CD4-positive, alpha-beta T cell treated with Interleukin-10 for 1 hour (primary cell): ENCODE results near the gene DIP2A.
A peak's percentile ranks its signal among the peaks of the same experiment; 100 is the strongest.
"Not testable (repeated sequence)": the region's sequence is repeated elsewhere in the genome, so short reads cannot be mapped to it uniquely, and the experiment has no call there.

Source experiments
- DNase-seq: peaks from one replicate; pipeline ENCODE4 v3.0.0-alpha.2; 2020

Gene DIP2A

GRCh38 chr21:46448855-46449254 lies 9.8 kb upstream of the DIP2A start:
- peak; percentile 12 for DNase-seq

GRCh38 chr21:46452710-46453109 lies 6.0 kb upstream of the DIP2A start:
- DNase-seq: no peak

DNA sequence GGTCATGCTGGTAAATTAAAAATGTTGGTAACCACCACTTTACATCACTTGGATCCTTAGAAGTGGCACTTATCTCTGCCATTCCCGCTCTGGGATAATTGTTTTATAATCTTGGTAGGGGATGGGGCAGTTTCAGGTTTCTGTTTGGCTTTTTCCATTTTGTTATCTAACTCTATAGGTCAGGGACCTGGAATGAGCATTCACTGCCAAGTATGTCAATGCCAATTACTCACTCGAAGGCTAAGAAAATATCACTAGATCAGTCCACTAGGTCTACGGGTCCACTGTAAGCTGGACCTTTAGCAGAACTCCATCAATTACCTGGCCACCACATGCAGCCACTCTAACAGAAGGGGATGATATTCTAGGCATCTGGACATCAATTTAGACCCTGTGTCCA lies 4.5 kb upstream of the DIP2A start:
- no peak for DNase-seq

DNA sequence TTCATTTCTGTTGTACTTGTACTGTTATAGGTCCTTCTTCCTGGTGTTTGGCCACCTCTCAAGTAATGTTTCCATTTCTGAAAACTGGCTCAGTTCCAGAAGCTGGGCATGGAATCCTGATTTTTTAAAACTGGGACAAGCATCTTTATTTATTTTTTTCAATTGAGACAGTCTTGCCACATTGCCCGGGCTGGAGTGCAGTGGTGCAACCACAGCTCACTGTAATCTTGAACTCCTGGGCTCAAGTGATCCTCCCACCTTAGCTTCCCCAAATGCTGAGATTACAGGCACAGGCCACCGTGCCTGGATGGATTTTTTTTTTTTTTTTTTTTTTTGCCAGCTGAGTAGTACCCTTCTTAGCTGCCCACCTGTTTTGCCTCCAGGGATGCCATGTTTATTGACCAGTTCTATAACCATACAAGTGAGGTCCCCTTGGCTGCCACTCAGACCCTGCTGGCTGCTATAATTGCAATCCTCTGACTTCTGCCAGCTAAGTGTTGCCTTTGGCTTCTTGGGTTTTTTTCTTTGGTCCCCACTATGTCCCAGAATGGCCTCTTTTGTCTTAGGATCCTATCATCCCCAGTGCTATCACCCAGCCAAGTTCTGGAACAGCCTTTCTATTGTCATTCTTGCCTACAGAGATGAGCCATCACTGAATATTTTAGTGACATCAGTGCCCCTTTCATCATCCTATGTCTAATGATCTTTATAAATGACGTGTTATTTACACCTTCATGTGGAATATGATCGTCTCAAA lies 3.9 kb upstream of the DIP2A start:
- DNase-seq: no peak

DNA sequence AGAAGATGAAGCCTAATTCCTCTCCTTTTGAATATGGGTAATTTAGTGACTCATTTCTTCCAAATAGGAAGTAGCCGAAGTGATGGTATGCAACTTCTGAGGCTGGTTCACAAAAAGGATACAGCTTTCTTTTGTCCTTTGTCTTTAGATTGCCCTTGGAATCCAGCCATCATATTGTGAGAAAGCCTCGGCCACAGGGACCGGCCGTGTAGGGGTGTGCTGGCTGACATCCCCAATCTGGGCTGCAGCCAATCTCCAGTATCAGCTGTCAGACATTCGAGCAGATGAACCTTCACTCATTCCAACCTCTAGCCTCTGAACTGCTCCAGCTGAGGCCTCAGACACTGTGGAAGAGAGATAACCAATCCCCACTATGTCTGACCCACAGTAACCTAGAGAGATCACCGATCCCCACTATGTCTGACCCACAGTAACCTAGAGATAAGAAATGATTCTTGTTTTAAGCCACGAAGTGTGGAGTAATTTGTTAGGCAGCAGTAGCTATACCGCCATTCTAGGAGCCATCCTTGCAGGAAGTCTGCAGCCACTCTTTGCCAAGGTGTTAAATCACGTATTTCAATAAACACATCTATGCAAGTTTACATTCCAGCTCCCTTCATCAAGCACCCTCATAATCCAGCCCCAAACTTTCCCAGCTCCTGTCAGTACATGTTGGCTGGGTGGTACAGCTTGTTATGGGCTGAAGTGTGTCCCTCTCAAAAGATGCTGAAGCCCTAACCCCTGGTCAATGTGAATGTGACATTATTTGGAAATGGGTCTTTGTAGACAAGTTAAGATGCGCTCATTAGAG lies 2.9 kb upstream of the DIP2A start:
- DNase-seq: no peak

DNA sequence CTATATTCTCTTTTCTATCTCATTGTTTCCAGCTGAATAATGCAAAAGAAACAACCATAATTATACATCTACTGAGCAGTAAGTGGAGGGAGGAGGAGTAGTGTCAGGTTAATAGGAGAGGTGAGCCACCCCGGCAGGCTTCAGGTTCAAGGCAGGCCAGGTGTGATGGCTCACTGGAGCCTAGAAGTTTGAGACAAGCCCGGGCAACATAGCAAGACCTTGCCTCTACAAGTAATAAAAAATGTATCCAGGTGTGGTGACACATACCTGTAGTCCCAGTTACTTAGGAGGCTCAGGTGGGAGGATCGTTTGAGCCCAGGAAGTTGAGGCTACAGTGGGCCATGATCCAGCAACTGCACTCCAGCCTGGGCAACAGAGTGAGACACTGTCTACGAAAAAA lies 1.9 kb upstream of the DIP2A start:
- no peak for DNase-seq

- DNase-seq: no peak
Observed at GRCh38 chr21:46457801-46458314, 833 bp upstream of the DIP2A start.

GRCh38 chr21:46459024-46459355 lies 299 bp downstream of the DIP2A start:
- DNase-seq: no peak

DNA sequence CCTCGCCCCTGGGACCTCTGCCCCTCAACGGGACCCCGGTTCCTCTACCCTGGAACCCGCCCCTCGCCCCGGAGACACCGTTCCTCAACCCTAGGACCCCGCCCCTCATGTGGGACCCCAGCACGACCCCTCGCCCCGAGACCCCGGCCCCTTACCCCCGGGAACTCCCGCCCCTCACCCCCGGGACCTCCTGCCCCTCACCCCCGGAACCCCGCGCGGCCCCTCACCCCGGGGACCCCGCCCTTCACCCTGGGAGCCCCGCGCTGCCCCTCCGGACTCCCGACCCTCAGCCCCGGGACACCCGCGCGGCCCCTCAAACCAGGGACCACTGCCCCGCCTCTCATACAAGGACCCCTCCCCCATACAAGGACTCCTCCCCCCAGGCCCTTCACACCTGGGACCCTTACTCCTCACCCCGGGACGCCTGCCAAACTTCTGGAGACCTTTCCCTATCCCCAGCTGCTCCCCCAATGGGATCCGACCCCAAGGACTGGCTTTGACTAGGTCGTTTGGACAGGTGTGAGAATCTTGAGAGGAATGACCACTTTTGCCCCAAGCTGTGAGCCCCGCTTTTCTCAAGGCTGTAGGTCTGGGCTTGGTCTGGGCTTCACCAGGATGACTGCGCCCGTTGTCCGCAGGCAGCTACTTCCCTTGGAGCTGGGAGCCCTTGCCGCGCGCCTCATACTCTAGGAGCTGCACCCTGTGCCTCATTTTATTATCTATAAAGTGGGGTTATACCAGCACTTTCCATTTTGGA lies 843 bp downstream of the DIP2A start:
- DNase-seq: peak; percentile 11

DNA sequence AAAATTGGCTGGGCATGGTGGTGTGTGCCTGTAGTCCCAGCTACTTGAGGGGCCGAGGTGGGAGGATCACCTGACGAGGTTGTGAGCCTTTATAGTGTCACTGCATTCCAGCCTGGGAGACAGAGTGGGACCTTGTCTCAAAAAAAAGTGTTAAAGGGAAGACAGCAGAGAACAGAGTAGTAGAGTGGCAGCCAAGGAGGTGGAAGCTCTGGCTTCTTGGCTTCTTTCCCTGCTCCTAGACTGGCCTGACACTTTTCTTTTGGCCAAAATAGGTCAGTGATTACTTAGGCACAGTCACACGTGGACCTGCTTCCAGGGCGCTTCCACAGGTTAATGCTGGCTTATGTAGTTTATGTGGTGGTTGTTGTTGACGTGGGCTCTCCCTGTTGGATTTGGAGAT lies 3.2 kb downstream of the DIP2A start:
- no peak for DNase-seq

DNA sequence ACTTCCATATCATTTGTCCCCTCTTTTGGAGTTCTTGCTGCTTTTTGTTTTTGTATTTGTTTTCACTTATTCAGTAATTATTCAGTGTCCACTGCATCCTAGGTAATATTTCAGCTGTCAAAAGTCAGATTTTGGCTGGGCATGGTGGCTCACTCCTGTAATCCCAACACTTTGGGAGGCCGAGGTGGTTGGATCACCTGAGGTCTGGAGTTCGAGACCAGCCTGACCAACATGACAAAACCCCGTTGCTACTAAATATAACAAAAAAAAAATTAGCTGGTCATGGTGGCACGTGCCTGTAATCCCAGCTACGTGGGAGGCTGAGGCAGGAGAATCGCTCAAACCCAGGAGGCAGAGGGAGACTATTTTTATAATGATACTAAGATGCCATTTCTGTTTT lies 6.5 kb downstream of the DIP2A start:
- not testable (repeated sequence) for DNase-seq

GRCh38 chr21:46465651-46466050 lies 7.0 kb downstream of the DIP2A start:
- DNase-seq: no peak

GRCh38 chr21:46468108-46468774 lies 9.6 kb downstream of the DIP2A start:
- DNase-seq: no peak

GRCh38 chr21:46469275-46469674 lies 10.6 kb downstream of the DIP2A start:
- no peak for DNase-seq

DNA sequence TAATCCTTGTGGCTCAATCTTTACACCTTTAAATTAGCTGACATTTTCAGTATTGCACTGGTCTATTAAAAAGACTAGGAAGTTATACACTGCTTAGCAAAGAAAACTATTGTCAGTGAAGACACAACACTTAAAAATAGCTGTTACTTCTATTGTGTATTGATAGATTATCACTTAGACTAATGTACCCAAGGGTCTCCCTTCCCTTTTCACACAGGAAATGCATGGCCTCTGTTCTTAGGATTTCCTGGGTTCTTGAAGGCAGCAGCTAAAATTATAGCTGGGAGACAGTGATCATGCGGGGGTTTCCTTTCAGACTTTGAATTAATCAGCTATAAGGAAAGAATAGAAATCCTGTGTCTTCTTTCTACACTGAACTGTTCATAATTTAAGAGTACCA lies 12.8 kb downstream of the DIP2A start:
- DNase-seq: no peak

DNA sequence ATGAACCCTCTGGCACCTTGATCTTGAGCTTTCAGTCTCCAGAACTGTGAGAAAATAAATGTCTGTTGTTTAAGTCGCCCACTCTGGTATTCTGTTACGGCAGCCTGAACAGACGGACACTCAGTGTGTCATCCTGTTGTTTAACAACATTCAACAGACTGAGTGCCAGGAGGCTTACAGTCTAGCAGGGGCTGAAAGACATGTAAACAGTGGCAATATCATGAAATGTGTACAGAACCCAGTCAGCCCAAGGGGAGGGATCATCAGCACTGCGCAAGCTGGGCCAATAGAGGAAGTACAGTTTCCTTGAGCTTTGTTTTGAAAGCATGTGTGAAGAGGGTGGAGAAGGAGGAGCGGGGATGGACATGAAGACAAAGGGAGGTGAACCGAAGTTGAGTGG lies 13.6 kb downstream of the DIP2A start:
- no peak for DNase-seq

DNA sequence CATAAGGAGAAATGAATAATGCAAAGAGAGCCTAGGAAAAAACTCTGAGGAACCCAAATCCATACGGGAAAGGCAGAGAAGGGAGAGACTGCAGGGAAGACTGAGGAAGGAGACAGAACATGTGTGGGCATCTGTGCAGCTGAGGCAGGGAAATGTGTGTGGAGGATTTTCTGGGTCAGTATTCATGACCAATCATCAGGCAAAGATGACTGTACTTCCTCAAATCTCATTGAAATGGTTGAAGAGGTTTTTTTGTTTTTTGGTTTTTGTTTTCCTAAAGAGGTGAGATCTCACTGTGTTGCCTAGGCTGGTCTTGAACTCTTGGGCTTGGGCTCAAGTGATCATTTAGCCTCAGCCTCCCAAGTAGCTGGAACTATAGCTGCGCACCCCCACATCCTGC lies 15.7 kb downstream of the DIP2A start:
- no peak for DNase-seq

- no peak for DNase-seq
Observed at GRCh38 chr21:46475296-46475695, 16.6 kb downstream of the DIP2A start.

GRCh38 chr21:46477765-46478164 lies 19.1 kb downstream of the DIP2A start:
- no peak for DNase-seq

GRCh38 chr21:46478910-46479309 lies 20.2 kb downstream of the DIP2A start:
- no peak for DNase-seq

GRCh38 chr21:46480466-46480865 lies 21.8 kb downstream of the DIP2A start:
- no peak for DNase-seq

- DNase-seq: no peak
Observed at GRCh38 chr21:46482225-46482845, 23.6 kb downstream of the DIP2A start.

- no peak for DNase-seq
Observed at GRCh38 chr21:46482846-46483231, 24.1 kb downstream of the DIP2A start.
